GM21723 (cell line): ENCODE results near the gene RHOBTB3.
"Not testable (repeated sequence)": the region's sequence is repeated elsewhere in the genome, so short reads cannot be mapped to it uniquely, and the experiment has no call there.

Experiments used
- ATAC-seq: cut with Tn5 transposase; IDR thresholded peaks from one replicate; pipeline ENCODE4 v1.9.1; 2021; ENCODE audit warnings: mild to moderate bottlenecking, moderate library complexity; ENCODE audit not compliant: unreplicated experiment

Gene RHOBTB3

DNA sequence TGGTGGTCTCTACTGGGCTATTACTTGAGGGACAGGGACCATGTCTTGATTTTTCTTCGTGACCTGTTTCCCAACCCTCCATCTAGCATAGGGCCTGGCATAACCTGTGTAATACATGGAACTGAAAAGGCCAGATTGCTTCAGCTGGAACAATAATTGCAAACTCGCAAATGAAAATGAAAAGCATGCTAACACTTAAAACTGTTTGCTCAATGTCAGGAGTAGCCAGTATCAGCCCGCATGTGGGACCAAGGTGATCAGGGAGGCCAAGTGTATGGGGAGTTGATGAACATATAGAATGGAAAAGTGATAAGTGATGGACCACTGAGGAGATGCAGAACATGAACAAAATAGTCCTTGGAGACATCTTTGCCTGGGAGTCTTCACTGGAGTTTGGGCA, 66.2 kb downstream of the RHOBTB3 start:
- no peak for ATAC-seq

DNA sequence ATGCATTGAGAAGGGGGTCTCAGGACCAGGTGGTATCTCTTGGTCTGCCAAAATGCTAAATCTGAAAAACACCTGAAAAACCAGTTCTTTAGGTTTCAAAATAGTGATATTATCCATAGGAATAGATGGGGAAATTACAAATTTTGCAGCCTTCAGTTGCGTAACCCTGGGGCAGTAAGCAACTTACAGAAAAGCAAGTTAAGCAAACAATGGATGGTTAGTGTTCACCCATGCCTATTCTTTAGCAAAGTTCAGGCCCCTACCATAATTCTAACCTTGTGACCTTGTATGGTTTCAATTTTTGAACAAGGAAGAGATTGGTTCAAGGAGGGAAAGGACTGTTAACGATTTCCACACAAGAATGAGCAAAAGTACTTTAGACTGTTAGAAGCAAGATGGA, 66.9 kb downstream of the RHOBTB3 start:
- ATAC-seq, result no peak

DNA sequence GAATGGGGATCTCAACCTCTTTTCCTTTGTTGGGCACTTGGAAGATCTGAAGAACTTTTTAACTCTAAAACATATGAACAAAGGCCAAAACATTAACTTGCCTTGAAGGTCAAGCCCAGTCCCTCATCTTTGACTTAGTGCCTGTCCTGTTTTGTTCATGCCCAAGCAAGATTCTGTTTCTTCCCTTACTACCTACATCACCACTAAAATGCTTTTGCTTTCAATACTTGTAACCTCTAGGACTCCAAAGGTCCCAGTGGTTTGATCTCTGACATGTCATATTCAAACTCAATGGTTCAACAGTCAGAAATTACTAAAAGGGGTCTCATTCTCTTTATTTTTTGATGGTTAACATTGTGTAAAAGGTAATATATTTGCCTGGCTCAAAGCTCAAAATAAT, 67.4 kb downstream of the RHOBTB3 start:
- no peak for ATAC-seq

DNA sequence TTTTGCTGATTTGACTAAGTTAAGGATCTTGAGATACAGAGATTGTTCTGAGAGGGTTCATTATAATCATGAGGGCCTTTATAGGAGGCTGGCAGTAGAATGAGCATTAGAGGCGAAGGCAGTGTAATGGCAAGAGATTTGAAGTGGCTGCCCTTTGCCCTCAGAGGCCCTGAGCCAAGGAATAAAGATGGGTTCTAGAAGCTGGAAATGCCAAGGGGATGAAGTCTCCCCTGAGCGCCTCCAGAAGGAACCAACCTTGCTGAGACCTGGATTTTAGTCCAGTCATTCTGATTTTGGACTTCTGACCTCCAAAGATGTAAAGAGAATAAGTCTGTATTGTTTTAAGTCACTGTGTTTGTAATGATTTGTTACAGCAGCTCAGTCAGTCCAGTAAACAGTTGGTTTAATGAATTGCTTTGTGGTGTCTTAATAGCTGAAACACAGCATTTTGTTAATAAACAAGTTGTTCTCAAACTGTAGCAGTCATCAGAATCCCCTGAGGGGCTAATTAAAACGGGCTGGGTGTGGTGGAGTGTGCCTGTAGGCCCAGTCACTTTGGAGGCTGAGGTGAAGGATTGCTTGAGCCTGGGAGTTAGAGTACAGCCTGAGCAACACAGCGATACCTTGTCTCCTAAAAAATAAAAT, 68.2 kb downstream of the RHOBTB3 start:
- ATAC-seq, result no peak

DNA sequence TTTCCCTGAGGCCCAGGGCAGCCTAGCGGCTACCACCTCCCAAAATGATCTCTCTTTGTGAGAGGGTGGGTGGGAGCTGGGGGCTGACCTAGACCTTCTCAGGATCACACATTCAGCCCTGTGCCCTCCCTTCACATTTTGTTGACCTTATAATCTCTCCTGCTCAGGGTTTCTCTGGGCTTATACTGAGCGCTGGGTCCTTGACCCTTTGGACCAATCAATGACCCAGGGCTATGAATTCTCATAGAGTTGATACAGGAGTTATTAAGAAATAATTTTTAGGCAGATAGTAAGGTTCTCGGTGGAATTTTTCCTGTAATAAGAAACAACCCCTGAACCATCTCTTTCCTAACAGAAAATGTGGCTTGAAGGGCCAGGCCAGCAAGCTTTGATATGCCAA, 69.4 kb downstream of the RHOBTB3 start:
- ATAC-seq, result no peak

DNA sequence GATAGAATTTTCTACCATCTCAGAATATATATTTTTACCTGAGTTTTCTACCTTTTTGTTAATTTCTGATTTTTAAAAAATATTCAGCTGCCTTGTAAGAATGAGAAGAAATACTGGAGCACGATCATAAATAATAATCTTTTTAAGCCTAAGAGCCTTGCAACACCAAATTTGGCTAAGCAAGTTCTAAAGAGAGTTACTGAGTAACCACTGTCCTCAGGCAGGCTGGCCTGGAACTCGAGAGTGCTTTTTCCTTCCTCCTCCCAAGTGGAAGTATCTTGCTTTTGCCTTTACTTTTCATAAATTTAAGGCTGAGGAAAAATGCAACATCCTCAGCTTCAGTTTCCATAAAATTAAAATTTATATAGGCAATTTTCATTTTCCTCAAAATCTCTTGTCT, 70.4 kb downstream of the RHOBTB3 start:
- ATAC-seq, result no peak

DNA sequence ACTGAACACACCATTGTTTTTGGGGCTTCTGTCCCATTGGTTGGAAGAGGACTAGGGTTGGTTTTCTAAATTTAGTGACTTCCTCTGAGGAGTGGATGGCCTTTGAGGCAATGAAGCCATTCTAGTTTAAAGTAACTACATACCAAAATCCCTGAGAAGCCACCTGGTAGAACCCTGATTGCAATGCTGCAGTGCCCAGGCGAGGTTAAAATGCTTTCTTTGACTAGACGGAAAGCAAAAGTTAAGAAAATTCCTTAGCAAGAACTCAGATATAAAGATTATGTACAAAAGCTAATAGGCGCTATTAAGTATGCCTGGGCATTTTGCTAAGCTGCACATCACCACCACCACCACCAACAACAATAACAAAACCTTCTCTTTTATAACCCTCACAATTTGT, 70.8 kb downstream of the RHOBTB3 start:
- ATAC-seq, result no peak

DNA sequence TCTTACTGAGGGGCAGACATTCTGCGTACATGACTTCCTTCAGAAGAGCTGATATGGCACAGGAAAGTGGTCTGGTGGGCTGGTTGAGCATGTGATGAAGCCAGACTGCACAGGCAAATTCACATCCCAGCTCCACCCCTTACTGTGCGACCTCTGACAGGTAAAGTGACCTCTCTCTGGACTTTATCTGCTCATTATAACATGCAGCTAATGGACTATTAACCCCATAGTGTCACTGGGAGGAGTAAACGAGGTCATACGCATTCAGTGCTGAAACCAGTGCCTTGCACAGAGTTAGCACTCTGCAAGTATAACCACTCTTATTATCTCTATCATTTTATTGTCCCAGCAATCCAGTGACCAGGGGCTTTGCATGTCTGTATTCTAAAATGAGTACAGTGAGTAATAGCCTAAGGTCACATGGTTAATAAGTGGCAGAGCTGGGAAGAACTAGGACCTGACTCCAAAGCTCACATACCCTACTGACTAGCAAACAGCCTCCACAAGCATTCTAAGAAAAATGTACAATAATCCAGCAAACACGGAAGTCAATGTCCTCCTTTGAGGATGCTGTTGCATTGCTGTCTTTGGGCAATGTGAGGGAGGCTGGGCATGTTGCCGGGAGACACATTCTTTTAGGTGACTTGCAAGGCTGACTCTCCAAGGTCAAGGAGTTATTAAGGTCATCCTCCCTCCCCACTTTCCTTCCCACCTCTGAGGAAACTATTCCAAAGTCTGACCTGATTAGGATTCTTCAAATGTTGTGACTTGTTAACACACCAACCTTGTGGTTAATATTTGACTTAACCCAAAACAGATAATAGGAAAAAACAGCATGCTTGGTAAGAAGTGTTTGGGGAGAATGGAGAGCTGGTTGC, 72.4 kb downstream of the RHOBTB3 start:
- no peak for ATAC-seq

DNA sequence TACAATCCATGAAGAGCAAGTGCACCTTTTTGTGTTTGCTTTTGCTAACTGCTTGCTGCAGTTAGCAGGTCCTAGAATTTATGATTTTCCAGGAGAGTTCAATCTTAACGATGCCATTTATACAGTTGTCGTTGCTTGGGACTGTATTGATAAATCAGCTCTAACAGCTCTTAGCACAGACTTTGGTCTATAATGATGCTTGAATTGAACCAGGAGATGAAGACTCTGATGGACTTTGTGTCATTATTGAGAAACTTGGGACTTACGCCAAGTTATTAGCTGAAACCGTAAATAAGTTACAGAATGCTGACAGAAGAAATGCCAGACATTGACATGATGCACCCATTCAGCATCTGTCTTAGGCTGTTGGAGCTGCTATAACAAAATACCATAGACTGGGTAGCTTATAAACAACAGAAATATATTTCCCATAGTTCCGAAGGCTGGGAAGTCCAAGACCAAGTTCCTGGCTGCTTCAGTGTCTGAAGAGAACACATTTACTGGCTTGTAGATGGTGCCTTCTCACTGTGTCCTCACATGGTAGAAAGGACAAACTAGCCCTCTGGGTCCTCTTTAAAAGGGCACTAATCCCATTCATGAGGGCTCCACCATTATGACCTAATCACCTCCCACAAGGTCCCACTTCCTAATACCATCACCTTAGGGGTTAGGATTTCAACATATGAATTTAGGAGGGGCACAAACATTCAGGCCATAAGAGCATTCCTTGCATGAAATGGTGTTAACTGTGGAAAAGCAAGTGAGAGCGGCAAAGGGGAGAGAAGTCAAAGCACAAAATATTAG, 73.8 kb downstream of the RHOBTB3 start:
- no peak for ATAC-seq

DNA sequence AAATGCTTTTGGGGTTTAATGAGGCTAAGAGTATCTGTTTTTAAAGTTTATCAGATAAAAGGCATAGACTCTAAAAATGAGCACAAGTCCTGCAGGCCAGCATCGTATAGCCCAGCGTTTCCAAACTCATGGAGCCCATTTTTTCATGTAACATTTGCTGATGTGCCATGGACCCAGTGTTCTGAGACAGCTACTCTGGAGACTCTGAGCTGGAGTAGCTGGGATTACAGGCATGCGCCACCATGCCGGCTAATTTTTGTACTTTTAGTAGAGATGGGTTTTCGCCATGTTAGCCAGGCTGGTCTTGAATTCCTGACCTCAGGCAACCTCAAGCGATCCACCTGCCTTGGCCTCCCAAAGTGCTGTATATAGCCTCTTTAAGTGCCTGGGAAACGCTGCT, 75.6 kb downstream of the RHOBTB3 start:
- no peak for ATAC-seq

DNA sequence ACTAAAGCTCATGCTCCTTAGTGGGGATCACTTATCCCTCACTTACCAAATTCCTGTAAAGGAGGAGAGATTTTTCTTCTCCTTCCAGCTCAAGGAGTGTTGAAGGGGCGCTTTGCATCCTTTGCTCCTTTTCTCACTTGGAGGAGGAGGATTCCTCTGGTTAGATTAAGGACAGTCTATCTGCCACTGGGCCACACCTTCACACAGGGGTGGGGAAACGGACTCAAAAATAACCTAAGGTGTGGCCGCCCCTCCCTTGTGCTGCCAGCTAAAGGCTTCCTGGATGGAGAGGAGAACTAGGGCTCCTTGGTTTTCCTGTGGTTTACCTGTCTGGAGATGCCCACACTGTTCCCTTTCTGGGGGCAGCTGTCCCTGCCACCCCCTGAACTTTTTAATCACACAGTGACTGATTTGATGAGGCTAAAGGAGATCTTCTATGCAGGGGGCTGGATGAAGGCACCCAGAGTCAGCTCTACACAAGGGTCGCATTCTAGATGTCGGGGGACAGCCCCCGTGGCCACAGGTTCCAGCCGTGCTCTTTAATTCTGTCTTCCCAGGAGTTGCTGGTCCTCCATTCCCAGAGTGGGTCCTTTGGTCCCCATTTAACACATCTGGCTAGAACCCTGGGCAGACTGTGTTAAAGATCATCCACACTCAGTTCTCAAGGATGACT, 77.0 kb downstream of the RHOBTB3 start:
- ATAC-seq, result peak; percentile 5

DNA sequence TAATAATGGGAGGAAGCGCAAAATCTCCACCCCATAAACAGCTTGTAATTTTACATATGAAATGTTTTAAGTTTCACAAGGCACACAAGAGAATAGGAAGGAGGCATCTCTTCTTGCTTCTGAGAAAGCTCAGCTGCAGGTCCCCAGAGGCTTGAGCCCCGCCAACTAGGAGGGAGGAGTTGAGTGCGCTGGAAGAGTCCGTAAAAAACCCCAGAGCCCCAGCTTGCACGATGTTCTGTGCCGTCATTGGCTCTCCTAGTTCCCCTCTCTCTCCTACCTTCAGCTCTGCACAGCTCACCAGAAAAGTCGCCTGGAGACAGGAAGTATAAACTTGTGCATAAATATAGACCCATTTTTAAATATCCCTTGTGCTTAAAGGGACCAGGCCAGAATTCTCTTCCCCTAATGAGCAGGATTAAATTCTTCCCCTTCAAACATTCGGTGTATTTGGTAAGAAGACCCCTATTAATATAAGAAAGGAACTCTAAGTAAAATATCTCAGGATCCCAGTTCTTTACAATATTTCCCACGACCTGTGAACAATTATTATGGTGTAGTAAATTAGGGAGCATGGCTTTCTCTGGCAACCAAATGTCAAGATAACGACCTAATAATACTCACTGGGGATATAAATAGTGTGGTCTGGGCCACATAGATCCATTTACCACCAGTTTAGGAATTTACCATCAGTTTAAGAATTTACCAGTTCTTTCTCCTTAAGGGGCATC, 77.7 kb downstream of the RHOBTB3 start:
- ATAC-seq, result peak; percentile 100

DNA sequence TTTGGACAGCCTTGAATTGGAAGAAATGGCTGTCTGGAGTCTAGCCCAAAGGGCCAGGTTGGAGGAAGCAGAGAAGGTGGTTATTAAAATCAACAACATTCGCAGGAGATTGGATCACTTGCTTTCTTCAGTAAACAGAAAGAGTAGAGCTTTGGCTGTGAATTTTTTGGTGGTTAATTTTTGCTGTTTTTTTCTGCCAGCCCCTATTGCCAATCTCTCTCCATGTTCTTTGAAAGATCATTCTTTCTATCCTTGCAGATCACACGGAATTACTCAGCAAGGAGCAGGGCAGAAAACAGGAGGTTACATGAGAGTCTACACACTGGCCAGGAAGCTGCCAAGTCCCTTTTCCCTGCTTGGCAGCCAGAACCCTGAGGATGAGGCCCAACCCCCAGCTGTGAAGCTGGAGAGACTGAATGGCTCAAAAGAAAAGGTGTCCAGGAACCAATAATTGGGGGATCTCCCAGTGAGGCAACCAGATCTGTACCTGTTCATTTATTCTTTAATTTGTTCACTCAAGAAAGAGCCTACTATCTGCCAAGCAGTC, 78.4 kb downstream of the RHOBTB3 start:
- ATAC-seq, result no peak

DNA sequence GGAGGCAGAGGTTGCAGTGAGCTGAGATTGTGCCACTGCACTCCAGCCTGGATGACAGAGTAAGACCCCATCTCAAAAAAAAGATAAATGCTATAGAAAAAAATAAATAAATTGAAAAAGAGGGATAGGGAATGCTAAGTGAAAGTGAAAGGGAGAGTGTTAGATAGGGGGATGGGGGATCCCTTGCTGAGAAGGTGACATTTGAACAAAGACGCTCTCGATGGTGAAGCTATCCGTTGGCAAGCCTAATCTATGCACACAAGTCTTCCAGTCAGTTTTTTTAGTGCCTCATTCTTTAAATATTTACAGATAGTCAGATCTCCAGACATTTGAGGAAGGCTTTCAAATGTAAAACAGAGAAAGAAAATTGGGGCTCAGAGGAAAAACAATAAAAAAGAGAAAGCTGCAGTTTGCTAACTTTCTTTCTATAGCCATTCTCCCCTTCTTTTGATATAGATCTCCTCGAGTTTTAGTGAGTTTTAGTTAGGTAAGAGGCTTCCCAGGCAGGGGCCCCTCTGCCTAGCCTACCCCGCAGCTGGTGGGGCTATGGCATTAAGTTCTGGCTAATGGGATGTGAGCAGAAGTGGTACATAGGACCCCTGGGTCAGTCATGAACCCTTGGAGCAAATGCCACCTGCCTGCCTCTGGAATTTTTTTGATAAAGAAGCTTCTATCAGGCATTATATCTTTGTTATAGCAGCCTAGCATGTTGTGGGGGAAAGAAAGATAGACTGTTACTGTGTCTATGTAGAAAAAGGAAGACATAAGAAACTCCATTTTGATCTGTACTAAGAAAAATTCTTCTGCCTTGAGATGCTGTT, 79.4 kb downstream of the RHOBTB3 start:
- no peak for ATAC-seq

DNA sequence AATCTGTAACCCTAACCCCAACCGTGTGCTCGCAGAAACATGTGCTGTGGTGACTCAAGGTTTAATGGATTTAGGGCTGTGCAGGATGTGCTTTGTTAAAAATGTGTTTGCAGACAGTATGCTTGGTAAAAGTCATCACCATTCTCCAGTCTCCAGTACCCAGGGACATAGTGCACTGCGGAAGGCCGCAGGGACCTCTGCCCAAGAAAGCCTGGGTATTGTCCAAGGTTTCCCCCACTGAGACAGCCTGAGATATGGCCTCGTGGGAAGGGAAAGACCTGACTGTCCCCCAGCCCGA, 79.9 kb downstream of the RHOBTB3 start:
- ATAC-seq, result not testable (repeated sequence)

DNA sequence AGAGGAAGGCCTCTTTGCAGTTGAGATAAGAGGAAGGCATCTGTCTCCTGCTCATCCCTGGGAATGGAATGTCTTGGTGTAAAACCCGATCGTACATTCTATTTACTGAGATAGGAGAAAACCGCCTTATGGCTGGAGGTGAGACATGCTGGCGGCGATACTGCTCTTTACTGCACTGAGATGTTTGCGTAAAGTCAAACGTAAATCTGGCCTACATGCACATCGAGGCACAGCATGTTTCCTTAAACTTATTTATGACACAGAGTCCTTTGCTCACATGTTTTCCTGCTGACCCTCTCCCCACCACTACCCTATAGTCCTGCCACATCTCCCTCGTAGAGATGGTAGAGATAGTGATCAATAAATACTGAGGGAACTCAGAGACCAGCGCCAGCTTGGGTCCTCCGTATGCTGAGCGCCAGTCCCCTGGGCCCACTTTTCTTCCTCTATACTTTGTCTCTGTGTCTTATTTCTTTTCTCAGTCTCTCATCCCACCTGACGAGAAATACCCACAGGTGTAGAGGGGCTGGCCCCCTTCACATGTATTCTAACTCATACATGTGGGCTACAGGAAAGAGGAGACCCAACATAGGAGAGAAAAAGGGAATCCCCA, 80.4 kb downstream of the RHOBTB3 start:
- ATAC-seq, result not testable (repeated sequence)

DNA sequence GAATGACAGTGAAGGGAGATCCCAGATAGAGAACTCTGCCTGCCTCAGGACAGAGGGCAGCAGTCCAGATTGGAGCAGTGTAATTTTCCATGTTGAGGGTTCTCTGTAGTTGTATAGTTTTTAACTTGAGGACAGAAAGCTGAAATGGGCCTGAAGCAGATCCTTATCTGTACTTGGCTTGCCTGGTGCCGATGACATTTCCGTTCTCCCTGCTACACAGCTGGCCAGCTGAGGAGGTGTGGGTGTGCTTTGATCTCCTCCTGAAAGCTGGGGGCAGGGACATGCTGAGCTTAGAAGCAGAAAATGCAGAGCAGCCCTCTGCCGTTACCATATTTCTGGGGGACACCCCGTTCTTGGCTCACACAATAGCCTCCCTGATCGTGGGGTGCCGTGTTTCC, 80.9 kb downstream of the RHOBTB3 start:
- no peak for ATAC-seq

DNA sequence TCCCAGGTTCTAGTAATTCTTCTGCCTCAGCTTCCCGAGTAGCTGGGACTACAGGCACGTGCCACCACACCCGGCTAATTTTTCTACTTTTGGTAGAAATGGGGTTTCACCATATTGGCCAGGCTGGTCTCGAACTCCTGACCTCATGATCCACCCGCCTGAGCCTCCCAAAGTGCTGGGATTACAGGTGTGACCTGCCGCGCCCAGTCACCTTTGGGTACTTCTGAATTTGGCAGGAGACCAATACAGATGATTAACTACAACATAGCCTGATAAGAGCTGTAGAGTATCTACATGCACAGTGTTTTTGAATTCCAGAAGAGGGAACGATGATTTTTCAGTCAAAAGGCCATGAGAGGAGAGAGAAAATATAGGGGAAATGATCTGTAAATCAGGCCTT, 81.9 kb downstream of the RHOBTB3 start:
- ATAC-seq, result not testable (repeated sequence)

DNA sequence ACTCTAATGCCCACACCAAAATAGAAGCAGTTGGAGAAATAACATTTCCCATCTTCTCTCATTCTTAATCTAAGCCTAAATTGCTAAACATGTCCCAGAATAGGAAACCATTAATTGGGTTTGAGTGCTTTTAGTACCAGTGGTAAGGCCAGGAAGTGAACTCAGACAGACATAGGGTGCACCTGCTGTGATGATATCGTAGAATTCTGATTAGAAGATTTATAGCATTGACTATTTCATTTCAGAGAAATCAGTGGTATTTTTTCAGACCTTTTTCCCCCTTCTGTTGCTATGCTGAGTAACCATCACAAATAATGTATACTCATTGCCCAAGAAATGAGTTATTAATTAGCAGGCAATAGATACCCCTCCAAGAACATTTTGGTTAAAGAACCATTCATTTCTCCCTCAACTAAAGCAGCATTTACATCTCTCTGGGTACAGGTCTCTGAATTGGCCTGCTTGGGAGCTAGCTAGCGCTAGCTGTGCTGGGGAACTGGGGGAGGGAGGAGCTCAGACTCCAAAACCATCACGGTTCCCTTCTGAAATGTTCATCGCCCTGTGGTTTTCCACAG, 84.1 kb downstream of the RHOBTB3 start:
- no peak for ATAC-seq
